SJSA1 (cell line): ENCODE results near the gene TIMELESS. TPM values are rescaled to one million over a fixed set of nuclear protein-coding genes. Genes with fewer than 3 reads are reported as not detected.
"Not testable (repeated sequence)": the region's sequence is repeated elsewhere in the genome, so short reads cannot be mapped to it uniquely, and the experiment has no call there.

Experiments used
- DNase-seq, 2 experiments: peaks; one replicate each; pipeline ENCODE4 v3.0.0-alpha.2; 2015 to 2020; ENCODE audit warnings: low spot score in 2 of 2, low read depth in 1 of 2
- H3K27ac ChIP-seq: fragments of 250-450 bp; sonication (Bioruptor Pico); 2 replicates; pipeline ENCODE4 v1.5.1; 2020; ENCODE audit warnings: mild to moderate bottlenecking, moderate library complexity
- H3K27me3 ChIP-seq: fragments of 250-450 bp; sonication (Bioruptor Pico); replicated peaks from 2 replicates; pipeline ENCODE4 v1.5.1; 2020; ENCODE audit warnings: mild to moderate bottlenecking, moderate library complexity
- H3K36me3 ChIP-seq: fragments of 250-450 bp; sonication (Bioruptor Pico); 2 replicates; pipeline ENCODE4 v1.5.1; 2020; ENCODE audit warnings: mild to moderate bottlenecking
- H3K4me1 ChIP-seq: fragments of 250-450 bp; sonication (Bioruptor Pico); replicated peaks from 2 replicates; pipeline ENCODE4 v1.6.1; 2021; ENCODE audit warnings: mild to moderate bottlenecking
- H3K4me3 ChIP-seq: fragments of 250-450 bp; sonication (Bioruptor Pico); 2 replicates; pipeline ENCODE4 v1.5.1; 2020; ENCODE audit warnings: mild to moderate bottlenecking
- H3K9me3 ChIP-seq: fragments of 250-450 bp; sonication (Bioruptor Pico); replicated peaks from 2 replicates; pipeline ENCODE4 v1.5.1; 2020; ENCODE audit warnings: mild to moderate bottlenecking
- total RNA-seq: library from RNA; depleted of rRNA; stranded (reverse); fragments of >200 nt; shearing (Covaris generic); gene quantifications from 2 replicates; pipeline ENCODE4 v1.2.3, GENCODE V29; 2014

TIMELESS gene
- total RNA-seq, 1 experiment from 2014 or later, result 11.9 TPM

- no peak overlapping the region for H3K4me3 ChIP-seq
- H3K9me3 ChIP-seq, result no peaks in the 10 kb centered on the region
- H3K4me1 ChIP-seq, result no peaks in the 10 kb centered on the region
- no peaks in the 10 kb centered on the region for H3K27me3 ChIP-seq
- no peak for DNase-seq
- peaks cover 3% of the 10 kb centered on the region; the same call in 1 of the 2 replicates for H3K36me3 ChIP-seq
- no peak overlapping the region for H3K27ac ChIP-seq
These were observed 38.5 kb downstream of the TIMELESS start for GRCh38 chr12:56410768-56411167.

GRCh38 chr12:56408799-56409417, 40.3 kb downstream of the TIMELESS start:
- Histone ChIP-seq H3K4me3 (no peak overlapping the region), H3K27ac (no peak overlapping the region), H3K4me1 (no peaks in the 10 kb centered on the region), H3K9me3 (no peaks in the 10 kb centered on the region), H3K27me3 (no peaks in the 10 kb centered on the region), H3K36me3 (no peaks in the 10 kb centered on the region)
- no peak for DNase-seq

- not testable (repeated sequence) for H3K9me3 ChIP-seq, H3K27ac ChIP-seq, H3K4me1 ChIP-seq, H3K4me3 ChIP-seq, H3K27me3 ChIP-seq, DNase-seq, H3K36me3 ChIP-seq
These were observed 45.0 kb downstream of the TIMELESS start for GRCh38 chr12:56404227-56404626.

- not testable (repeated sequence) for H3K4me3 ChIP-seq, H3K9me3 ChIP-seq, H3K4me1 ChIP-seq, H3K27me3 ChIP-seq, DNase-seq, H3K36me3 ChIP-seq, H3K27ac ChIP-seq
These were observed 47.6 kb downstream of the TIMELESS start for GRCh38 chr12:56401612-56402011.

- H3K4me3 ChIP-seq, H3K27ac ChIP-seq, DNase-seq, H3K4me1 ChIP-seq, H3K36me3 ChIP-seq, H3K9me3 ChIP-seq, H3K27me3 ChIP-seq: not testable (repeated sequence)
These were observed 48.1 kb downstream of the TIMELESS start for GRCh38 chr12:56401125-56401524.

- not testable (repeated sequence) for H3K4me1 ChIP-seq, H3K27me3 ChIP-seq, H3K9me3 ChIP-seq, H3K4me3 ChIP-seq, H3K36me3 ChIP-seq, H3K27ac ChIP-seq, DNase-seq
These were observed 49.8 kb downstream of the TIMELESS start for GRCh38 chr12:56399466-56399865.

- Histone ChIP-seq H3K4me3 (no peak overlapping the region), H3K36me3 (no peaks in the 10 kb centered on the region), H3K9me3 (no peaks in the 10 kb centered on the region), H3K27ac (no peak overlapping the region), H3K27me3 (no peaks in the 10 kb centered on the region), H3K4me1 (no peaks in the 10 kb centered on the region)
- no peak for DNase-seq
These were observed 50.9 kb downstream of the TIMELESS start for GRCh38 chr12:56398324-56398723.

GRCh38 chr12:56392331-56392730, 56.9 kb downstream of the TIMELESS start:
- no peak for DNase-seq
- no peaks in the 10 kb centered on the region for H3K9me3 ChIP-seq
- 0 out of 2 replicates have a peak, but pooled peaks cover 2% of the 10 kb centered on the region for H3K4me1 ChIP-seq
- no peak overlapping the region for H3K27ac ChIP-seq
- H3K36me3 ChIP-seq, result no peaks in the 10 kb centered on the region
- H3K27me3 ChIP-seq, result no peaks in the 10 kb centered on the region
- no peak overlapping the region for H3K4me3 ChIP-seq

GRCh38 chr12:56391721-56392120, 57.5 kb downstream of the TIMELESS start:
- Histone ChIP-seq H3K4me3 (no peak overlapping the region), H3K27ac (no peak overlapping the region), H3K4me1 (0 out of 2 replicates have a peak, but pooled peaks cover 4% of the 10 kb centered on the region), H3K36me3 (no peaks in the 10 kb centered on the region), H3K27me3 (no peaks in the 10 kb centered on the region), H3K9me3 (no peaks in the 10 kb centered on the region)
- no peak for DNase-seq

- no peak overlapping the region for H3K27ac ChIP-seq
- H3K36me3 ChIP-seq, result no peaks in the 10 kb centered on the region
- H3K4me1 ChIP-seq, result 0 out of 2 replicates have a peak, but pooled peaks cover 4% of the 10 kb centered on the region
- H3K9me3 ChIP-seq, result no peaks in the 10 kb centered on the region
- no peak overlapping the region for H3K4me3 ChIP-seq
- no peaks in the 10 kb centered on the region for H3K27me3 ChIP-seq
- DNase-seq, result no peak
These were observed 59.8 kb downstream of the TIMELESS start for GRCh38 chr12:56389412-56389811.

GRCh38 chr12:56387152-56387736, 62.0 kb downstream of the TIMELESS start:
- no peak overlapping the region for H3K27ac ChIP-seq
- H3K36me3 ChIP-seq, result no peaks in the 10 kb centered on the region
- H3K4me1 ChIP-seq, result 0 out of 2 replicates have a peak, but pooled peaks cover 4% of the 10 kb centered on the region
- DNase-seq, result peak in 1 of 2 experiments; percentile 6
- no peak overlapping the region for H3K4me3 ChIP-seq
- no peaks in the 10 kb centered on the region for H3K27me3 ChIP-seq
- H3K9me3 ChIP-seq, result no peaks in the 10 kb centered on the region

GRCh38 chr12:56385873-56386272, 63.4 kb downstream of the TIMELESS start:
- Histone ChIP-seq H3K9me3 (no peaks in the 10 kb centered on the region), H3K27me3 (no peaks in the 10 kb centered on the region), H3K4me1 (0 out of 2 replicates have a peak, but pooled peaks cover 4% of the 10 kb centered on the region), H3K4me3 (no peak overlapping the region), H3K36me3 (no peaks in the 10 kb centered on the region), H3K27ac (no peak overlapping the region)
- no peak for DNase-seq

GRCh38 chr12:56382611-56383010, 66.6 kb downstream of the TIMELESS start:
- DNase-seq, result no peak
- Histone ChIP-seq H3K4me3 (no peak overlapping the region), H3K36me3 (no peaks in the 10 kb centered on the region), H3K27ac (no peak overlapping the region), H3K9me3 (no peaks in the 10 kb centered on the region), H3K27me3 (no peaks in the 10 kb centered on the region), H3K4me1 (0 out of 2 replicates have a peak, but pooled peaks cover 4% of the 10 kb centered on the region)

GRCh38 chr12:56377989-56378316, 71.3 kb downstream of the TIMELESS start:
- Histone ChIP-seq H3K9me3 (no peaks in the 10 kb centered on the region), H3K36me3 (no peaks in the 10 kb centered on the region), H3K4me1 (peaks cover 5% of the 10 kb centered on the region), H3K27ac (no peak overlapping the region), H3K4me3 (no peak overlapping the region), H3K27me3 (no peaks in the 10 kb centered on the region)
- DNase-seq, result no peak
